Transverse colon (tissue), 4 donors: ENCODE data around the gene CTNNA1. TPM values are rescaled to one million over a fixed set of nuclear protein-coding genes. Genes with fewer than 3 reads are reported as not detected.

Experiments
- DNase-seq: peaks from one replicate; pipeline ENCODE4 v3.0.0-alpha.2; 2019
- H3K27ac ChIP-seq, 4 donors: fragments of 200-600 bp; sonication (generic); 2 replicates each; pipeline ENCODE4 v1.5.1; 2016 to 2018; ENCODE audit warnings: inconsistent platforms in 4 of 4
- H3K27me3 ChIP-seq: fragments of 200-600 bp; sonication (generic); 2 replicates; pipeline ENCODE4 v1.5.1; 2017; ENCODE audit warnings: inconsistent platforms
- H3K36me3 ChIP-seq, 4 donors: fragments of 200-600 bp; sonication (generic); 2 replicates each; pipeline ENCODE4 v1.5.1; 2017 to 2019; ENCODE audit warnings: inconsistent platforms in 4 of 4
- H3K4me1 ChIP-seq, 4 donors: fragments of 200-600 bp; sonication (generic); 2 replicates each; pipeline ENCODE4 v1.5.1; 2017 to 2020; ENCODE audit warnings: inconsistent platforms in 4 of 4
- H3K4me3 ChIP-seq, 4 donors: fragments of 200-600 bp; sonication (generic); 1 replicate in 1 of 4; 2 replicates in 3 of 4; pipeline versions ENCODE4 v1.5.1 to v1.6.1; 2017 to 2019; ENCODE audit warnings: inconsistent platforms in 4 of 4
- H3K9me3 ChIP-seq, 2 donors: fragments of 200-600 bp; sonication (generic); 2 replicates each; pipeline ENCODE4 v1.5.1; 2017 to 2019; ENCODE audit warnings: inconsistent platforms in 2 of 2
- EP300 ChIP-seq: sonication (generic); formaldehyde crosslinking; IDR thresholded peaks from one replicate; pipeline ENCODE4 v1.6.1; 2017; ENCODE audit warnings: antibody characterized with exemption, low read depth
- POLR2A ChIP-seq: fragments of 450-650 bp; IDR thresholded peaks from one replicate; pipeline ENCODE4 v1.6.1; 2016; ENCODE audit warnings: antibody characterized with exemption, mild to moderate bottlenecking, moderate library complexity
- POLR2AphosphoS5 ChIP-seq, 3 donors: sonication (generic); formaldehyde crosslinking; IDR thresholded peaks; one replicate each; pipeline ENCODE4 v1.6.1; 2016; ENCODE audit warnings: antibody characterized with exemption in 3 of 3
- WGBS, 2 donors: methylation state at CpG; one replicate each; pipeline ENCODE4 v1.1.5; 2018; ENCODE audit warnings: low coverage in 1 of 2; 5-methylcytosine and 5-hydroxymethylcytosine counted together
- in situ Hi-C, 4 donors: fragments of 200-750 bp; cut with MboI; loops; one replicate each; pipeline versions ENCODE4 v1.15.0 to v1.15.1; 2017; ENCODE audit warnings: low sequenced_read_pairs in 3 of 4, low pct_ligation_motif_present in 1 of 4, low pct_unique_long_range_greater_than_20kb in 1 of 4
- intact Hi-C: fragments of 100-400 bp; cut with DNase I; formaldehyde crosslinking; loops from one replicate; pipeline ENCODE4 v1.15.1; 2023; ENCODE audit warnings: low total_unique reads
- total RNA-seq, 4 donors: library from RNA; depleted of rRNA; stranded (reverse); fragments of >200 nt; gene quantifications; one replicate each; pipeline ENCODE4 v1.1.0, GENCODE V29; 2016
- TF ChIP-seq, protein P1 (sequence below), 5 experiments: fragments of 200-600 bp in 3 of 5; fragments of 450-650 bp in 2 of 5; sonication (generic) in 3 of 5; IDR thresholded peaks; 1 replicate in 2 of 5; 2 replicates in 3 of 5; pipeline ENCODE4 v1.5.1; 2016 to 2017; ENCODE audit warnings: antibody characterized with exemption in 5 of 5, inconsistent platforms in 3 of 5, mild to moderate bottlenecking in 2 of 5, moderate library complexity in 1 of 5

The CTNNA1 gene
- total RNA-seq, 4 donors from 2014 or later, result 272 to 381 (median 316) TPM

DNA sequence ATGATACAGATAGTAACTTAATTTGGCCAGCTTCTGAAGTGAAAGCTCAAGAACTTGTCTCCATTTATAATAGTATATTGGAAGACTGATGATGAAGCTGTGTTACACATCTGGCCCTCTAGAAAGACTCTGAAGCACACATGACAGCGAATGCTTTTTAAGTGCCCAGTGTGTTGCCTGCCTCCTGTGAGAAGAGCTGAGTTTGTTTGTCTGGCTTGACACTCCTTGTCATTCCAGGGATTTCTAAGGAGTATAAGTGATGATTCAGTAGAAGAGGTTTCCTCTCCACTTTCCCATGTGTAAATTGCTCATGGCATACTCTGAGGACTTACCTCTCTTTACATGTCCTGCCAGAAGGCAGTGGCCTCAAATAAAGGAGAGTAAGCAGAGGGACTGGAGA lies 152.3 kb downstream of the CTNNA1 start:
- WGBS, 2 donors, result 100% methylated on average over 1 of the region's 1 CpG
- Histone ChIP-seq H3K27ac (no peak overlapping the region), H3K27me3 (no peaks in the 10 kb centered on the region), H3K9me3 (no peaks in the 10 kb centered on the region), H3K36me3 (peaks cover 0 to 33% (median 11%) of the 10 kb centered on the region in 4 donors), H3K4me1 (peaks cover 0 to 10% (median 3%) of the 10 kb centered on the region in 4 donors), H3K4me3 (no peak overlapping the region)
- TF ChIP-seq, protein P1, sequence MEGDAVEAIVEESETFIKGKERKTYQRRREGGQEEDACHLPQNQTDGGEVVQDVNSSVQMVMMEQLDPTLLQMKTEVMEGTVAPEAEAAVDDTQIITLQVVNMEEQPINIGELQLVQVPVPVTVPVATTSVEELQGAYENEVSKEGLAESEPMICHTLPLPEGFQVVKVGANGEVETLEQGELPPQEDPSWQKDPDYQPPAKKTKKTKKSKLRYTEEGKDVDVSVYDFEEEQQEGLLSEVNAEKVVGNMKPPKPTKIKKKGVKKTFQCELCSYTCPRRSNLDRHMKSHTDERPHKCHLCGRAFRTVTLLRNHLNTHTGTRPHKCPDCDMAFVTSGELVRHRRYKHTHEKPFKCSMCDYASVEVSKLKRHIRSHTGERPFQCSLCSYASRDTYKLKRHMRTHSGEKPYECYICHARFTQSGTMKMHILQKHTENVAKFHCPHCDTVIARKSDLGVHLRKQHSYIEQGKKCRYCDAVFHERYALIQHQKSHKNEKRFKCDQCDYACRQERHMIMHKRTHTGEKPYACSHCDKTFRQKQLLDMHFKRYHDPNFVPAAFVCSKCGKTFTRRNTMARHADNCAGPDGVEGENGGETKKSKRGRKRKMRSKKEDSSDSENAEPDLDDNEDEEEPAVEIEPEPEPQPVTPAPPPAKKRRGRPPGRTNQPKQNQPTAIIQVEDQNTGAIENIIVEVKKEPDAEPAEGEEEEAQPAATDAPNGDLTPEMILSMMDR (IDR thresholded peaks at IDR 0.05), result no peak
- TF ChIP-seq EP300 (no peak), POLR2AphosphoS5 (IDR thresholded peaks at IDR 0.05) (no peak), POLR2A (no peak)
- in situ Hi-C loops (no loop called here), intact Hi-C loops (no loop called here)
- DNase-seq, result no peak

DNA sequence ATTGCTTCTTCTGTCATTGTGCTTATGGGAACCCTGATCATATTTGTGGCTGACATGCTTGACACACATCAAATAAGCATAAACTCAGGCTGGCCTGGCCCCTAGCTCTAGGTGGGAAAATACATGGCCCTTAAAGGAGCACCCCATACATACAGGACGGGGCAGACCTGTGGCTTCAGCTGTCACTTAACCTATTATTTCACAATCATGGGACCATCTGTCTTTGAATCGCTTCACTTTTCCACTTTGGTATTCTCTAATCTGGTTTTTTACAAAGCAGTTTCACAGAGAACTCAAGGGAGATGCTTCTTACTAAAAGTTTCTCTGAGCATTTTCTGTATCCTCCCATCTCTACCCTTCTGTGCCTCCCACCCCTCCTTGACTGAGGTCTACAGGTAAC lies 156.5 kb downstream of the CTNNA1 start:
- TF ChIP-seq, protein P1 (IDR thresholded peaks at IDR 0.05), result no peak
- TF ChIP-seq POLR2A (no peak), EP300 (no peak), POLR2AphosphoS5 (IDR thresholded peaks at IDR 0.05) (no peak)
- Histone ChIP-seq H3K27me3 (no peaks in the 10 kb centered on the region), H3K27ac (no peak overlapping the region), H3K9me3 (no peaks in the 10 kb centered on the region), H3K36me3 (peaks cover 0 to 31% (median 9%) of the 10 kb centered on the region in 4 donors), H3K4me1 (no peaks in the 10 kb centered on the region), H3K4me3 (no peak overlapping the region)
- 91 to 93% methylated on average over 2 of the region's 2 CpGs for WGBS, 2 donors
- no peak for DNase-seq
- in situ Hi-C loops (no loop called here), intact Hi-C loops (no loop called here)

DNA sequence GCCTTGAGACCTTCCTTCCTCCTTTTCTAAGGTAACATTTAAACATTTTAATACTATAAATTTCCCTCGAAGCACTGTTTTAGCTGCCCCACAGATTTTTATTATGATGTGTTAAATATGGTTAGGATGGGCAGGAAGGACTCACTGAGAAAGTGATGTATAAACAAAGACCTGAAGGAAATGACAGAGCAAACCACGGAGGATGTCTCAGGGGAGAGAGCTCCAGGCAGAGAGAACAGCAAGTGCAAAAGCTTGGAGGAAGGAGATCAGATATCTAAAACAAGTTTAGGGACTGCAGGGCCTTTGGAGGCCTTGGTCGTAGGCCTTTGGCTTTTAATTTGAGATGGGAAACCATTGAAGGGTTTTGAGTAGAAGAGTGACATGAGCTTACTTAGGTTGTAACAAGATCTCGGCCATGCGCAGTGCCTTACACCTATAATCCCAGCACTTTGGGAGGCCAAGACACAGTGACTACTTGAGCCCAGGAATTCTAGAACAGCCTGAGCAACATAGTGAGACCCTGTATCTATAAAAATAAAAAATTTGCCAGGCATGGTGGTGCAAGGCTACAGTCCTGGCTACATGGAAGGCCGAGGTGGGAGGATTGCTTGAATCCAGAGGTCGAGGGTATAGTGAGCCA lies 157.4 kb downstream of the CTNNA1 start:
- H3K4me3 ChIP-seq, result no peak overlapping the region
- H3K9me3 ChIP-seq, result no peaks in the 10 kb centered on the region
- H3K4me1 ChIP-seq, result no peaks in the 10 kb centered on the region
- TF ChIP-seq, protein P1 (IDR thresholded peaks at IDR 0.05), result no peak
- TF ChIP-seq POLR2A, result no peak
- TF ChIP-seq EP300, result no peak
- peaks cover 0 to 24% (median 7%) of the 10 kb centered on the region in 4 donors for H3K36me3 ChIP-seq
- WGBS, 2 donors, result 83 to 90% methylated on average over 5 to 7 of the region's 7 CpGs
- no peak for DNase-seq
- intact Hi-C loops (no loop called here), in situ Hi-C loops (no loop called here)
- H3K27ac ChIP-seq, result no peak overlapping the region
- H3K27me3 ChIP-seq, result no peaks in the 10 kb centered on the region

DNA sequence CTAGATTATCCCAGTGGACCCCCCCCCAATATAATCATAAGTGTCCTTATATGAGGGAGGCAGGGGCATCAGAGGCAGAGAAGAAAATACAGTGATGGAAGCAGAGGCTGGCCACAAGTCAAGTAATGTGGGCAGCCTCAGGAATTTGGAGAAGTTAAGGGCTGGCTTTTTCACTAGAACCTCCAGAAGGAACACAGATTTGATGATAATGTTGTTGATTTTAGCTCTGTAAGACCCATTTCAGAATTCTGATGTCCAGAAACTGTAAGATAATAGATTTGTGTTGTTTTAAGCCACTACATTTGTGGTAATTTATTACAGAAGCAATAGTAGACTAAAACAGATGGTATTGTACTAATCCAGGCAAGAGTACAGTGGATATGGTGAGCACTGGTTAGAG lies 158.2 kb downstream of the CTNNA1 start:
- Histone ChIP-seq H3K4me3 (no peak overlapping the region), H3K4me1 (no peaks in the 10 kb centered on the region), H3K27ac (no peak overlapping the region), H3K9me3 (no peaks in the 10 kb centered on the region), H3K36me3 (peaks cover 0 to 22% (median 4%) of the 10 kb centered on the region in 4 donors), H3K27me3 (no peaks in the 10 kb centered on the region)
- in situ Hi-C loops (no loop called here), intact Hi-C loops (no loop called here)
- no peak for DNase-seq
- TF ChIP-seq POLR2AphosphoS5 (IDR thresholded peaks at IDR 0.05) (no peak), EP300 (no peak), POLR2A (no peak)
- TF ChIP-seq, protein P1 (IDR thresholded peaks at IDR 0.05), result no peak
